Activated naive CD4-positive, alpha-beta T cell treated with anti-CD3 and anti-CD28 coated beads for 36 hours (primary cell): Measurements from ENCODE around the gene TIMM22. TPM values are rescaled to one million over a fixed set of nuclear protein-coding genes. Genes with fewer than 3 reads are reported as not detected.

Experiments used
- CTCF ChIA-PET: fragments of 350-600 bp; sonication (Branson Sonifier 250); formaldehyde crosslinking; loops from one replicate; lab custom pipeline; 2021; ENCODE audit warnings: antibody characterized with exemption; lab: Charles Lee
- DNase-seq: peaks from one replicate; pipeline ENCODE4 v3.0.0-alpha.2; 2020
- H3K27ac Mint-ChIP-seq: one replicate; pipeline ENCODE4 v1.8.0; 2021; ENCODE audit warnings: mild to moderate bottlenecking, mixed read lengths
- H3K27me3 Mint-ChIP-seq: one replicate; pipeline ENCODE4 v1.8.0; 2021; ENCODE audit warnings: low read depth, mixed read lengths
- H3K36me3 Mint-ChIP-seq: one replicate; pipeline ENCODE4 v1.8.0; 2021; ENCODE audit warnings: low read depth, mixed read lengths
- H3K4me1 Mint-ChIP-seq: one replicate; pipeline ENCODE4 v1.8.0; 2021; ENCODE audit warnings: low read depth, mixed read lengths
- H3K4me3 Mint-ChIP-seq: one replicate; pipeline ENCODE4 v1.8.0; 2021; ENCODE audit warnings: mild to moderate bottlenecking, moderate library complexity, mixed read lengths
- H3K9me3 Mint-ChIP-seq: one replicate; pipeline ENCODE4 v1.8.0; 2021; ENCODE audit warnings: mixed read lengths
- intact Hi-C: fragments of 100-400 bp; cut with micrococcal nuclease; formaldehyde crosslinking; loops from one replicate; pipeline ENCODE4 v1.15.1; 2023
- total RNA-seq, 2 experiments: library from RNA; stranded (reverse); gene quantifications; one replicate each; pipeline ENCODE4 v1.2.3, GENCODE V29; 2021

TIMM22 gene
- total RNA-seq, 2 experiments from 2014 or later, result 7.3 to 7.4 TPM

- Mint-ChIP-seq H3K4me3 (no peak overlapping the region), H3K36me3 (no peaks in the 10 kb centered on the region), H3K27ac (no peak overlapping the region), H3K27me3 (no peaks in the 10 kb centered on the region), H3K4me1 (peaks cover 8% of the 10 kb centered on the region), H3K9me3 (no peaks in the 10 kb centered on the region)
- intact Hi-C loops, result no loop called here
- no peak for DNase-seq
- CTCF ChIA-PET, result no interaction called here
Observed at GRCh38 chr17:1007310-1008007, 10.5 kb downstream of the TIMM22 start.

- Mint-ChIP-seq H3K36me3 (no peaks in the 10 kb centered on the region), H3K4me3 (no peak overlapping the region), H3K9me3 (no peaks in the 10 kb centered on the region), H3K27me3 (no peaks in the 10 kb centered on the region), H3K27ac (no peak overlapping the region), H3K4me1 (peaks cover 8% of the 10 kb centered on the region)
- intact Hi-C loops, result no loop called here
- no peak for DNase-seq
- CTCF ChIA-PET, result no interaction called here
Observed at GRCh38 chr17:1008008-1008761, 11.3 kb downstream of the TIMM22 start.

- no peak overlapping the region for H3K4me3 Mint-ChIP-seq
- H3K4me1 Mint-ChIP-seq, result peaks cover 8% of the 10 kb centered on the region
- H3K9me3 Mint-ChIP-seq, result no peaks in the 10 kb centered on the region
- H3K36me3 Mint-ChIP-seq, result no peaks in the 10 kb centered on the region
- intact Hi-C loops, result no loop called here
- DNase-seq, result no peak
- H3K27ac Mint-ChIP-seq, result no peak overlapping the region
- no peaks in the 10 kb centered on the region for H3K27me3 Mint-ChIP-seq
- CTCF ChIA-PET, result no interaction called here
Observed at GRCh38 chr17:1009229-1010085, 12.5 kb downstream of the TIMM22 start.

- CTCF ChIA-PET, result no interaction called here
- no peaks in the 10 kb centered on the region for H3K36me3 Mint-ChIP-seq
- no peak overlapping the region for H3K27ac Mint-ChIP-seq
- no peaks in the 10 kb centered on the region for H3K9me3 Mint-ChIP-seq
- peaks cover 6% of the 10 kb centered on the region for H3K4me1 Mint-ChIP-seq
- DNase-seq, result no peak
- intact Hi-C loops, result no loop called here
- no peak overlapping the region for H3K4me3 Mint-ChIP-seq
- no peaks in the 10 kb centered on the region for H3K27me3 Mint-ChIP-seq
Observed at GRCh38 chr17:1010086-1010450, 13.1 kb downstream of the TIMM22 start.

GRCh38 chr17:1010586-1010985, 13.7 kb downstream of the TIMM22 start:
- Mint-ChIP-seq H3K4me3 (no peak overlapping the region), H3K36me3 (no peaks in the 10 kb centered on the region), H3K27ac (no peak overlapping the region), H3K27me3 (no peaks in the 10 kb centered on the region), H3K4me1 (peaks cover under 1% of the 10 kb centered on the region), H3K9me3 (no peaks in the 10 kb centered on the region)
- no peak for DNase-seq
- intact Hi-C loops, result no loop called here
- CTCF ChIA-PET, result no interaction called here

- Mint-ChIP-seq H3K4me3 (no peak overlapping the region), H3K27ac (no peak overlapping the region), H3K9me3 (no peaks in the 10 kb centered on the region), H3K36me3 (no peaks in the 10 kb centered on the region), H3K27me3 (no peaks in the 10 kb centered on the region), H3K4me1 (no peaks in the 10 kb centered on the region)
- CTCF ChIA-PET, result no interaction called here
- no peak for DNase-seq
- intact Hi-C loops, result no loop called here
Observed at GRCh38 chr17:1011138-1011537, 14.2 kb downstream of the TIMM22 start.

GRCh38 chr17:1011760-1012735, 15.1 kb downstream of the TIMM22 start:
- H3K27ac Mint-ChIP-seq, result no peak overlapping the region
- CTCF ChIA-PET, result no interaction called here
- no peaks in the 10 kb centered on the region for H3K4me1 Mint-ChIP-seq
- no peaks in the 10 kb centered on the region for H3K36me3 Mint-ChIP-seq
- no peaks in the 10 kb centered on the region for H3K27me3 Mint-ChIP-seq
- intact Hi-C loops, result no loop called here
- H3K9me3 Mint-ChIP-seq, result no peaks in the 10 kb centered on the region
- no peak overlapping the region for H3K4me3 Mint-ChIP-seq
- no peak for DNase-seq

- Mint-ChIP-seq H3K4me1 (no peaks in the 10 kb centered on the region), H3K4me3 (no peak overlapping the region), H3K9me3 (no peaks in the 10 kb centered on the region), H3K27ac (no peak overlapping the region), H3K27me3 (no peaks in the 10 kb centered on the region), H3K36me3 (no peaks in the 10 kb centered on the region)
- intact Hi-C loops, result no loop called here
- CTCF ChIA-PET, result interaction anchor here (0.7 kb wide), 2 partner anchors 166 to 175 kb away, joined by 3 to 6 read pairs; no protein-coding TSS in a partner anchor
- DNase-seq, result no peak
Observed at GRCh38 chr17:1012823-1013728, 16.1 kb downstream of the TIMM22 start.

GRCh38 chr17:1013729-1014090, 16.8 kb downstream of the TIMM22 start:
- no peak overlapping the region for H3K4me3 Mint-ChIP-seq
- CTCF ChIA-PET, result no interaction called here
- H3K4me1 Mint-ChIP-seq, result no peaks in the 10 kb centered on the region
- H3K9me3 Mint-ChIP-seq, result no peaks in the 10 kb centered on the region
- no peak overlapping the region for H3K27ac Mint-ChIP-seq
- no peaks in the 10 kb centered on the region for H3K27me3 Mint-ChIP-seq
- intact Hi-C loops, result no loop called here
- no peak for DNase-seq
- no peaks in the 10 kb centered on the region for H3K36me3 Mint-ChIP-seq

GRCh38 chr17:1018547-1018946, 21.6 kb downstream of the TIMM22 start:
- Mint-ChIP-seq H3K36me3 (no peaks in the 10 kb centered on the region), H3K4me1 (no peaks in the 10 kb centered on the region), H3K27me3 (no peaks in the 10 kb centered on the region), H3K9me3 (no peaks in the 10 kb centered on the region), H3K27ac (no peak overlapping the region), H3K4me3 (no peak overlapping the region)
- intact Hi-C loops, result no loop called here
- CTCF ChIA-PET, result no interaction called here
- no peak for DNase-seq

GRCh38 chr17:1019451-1019850, 22.5 kb downstream of the TIMM22 start:
- Mint-ChIP-seq H3K36me3 (no peaks in the 10 kb centered on the region), H3K27ac (peak overlapping the region; percentile 34), H3K27me3 (no peaks in the 10 kb centered on the region), H3K4me1 (no peaks in the 10 kb centered on the region), H3K4me3 (no peak overlapping the region), H3K9me3 (no peaks in the 10 kb centered on the region)
- CTCF ChIA-PET, result interaction anchor here (0.8 kb wide), 1 partner anchor 19 kb away, joined by 3 read pairs; no protein-coding TSS in a partner anchor
- intact Hi-C loops, result no loop called here
- DNase-seq, result no peak
